Naive thymus-derived CD8-positive, alpha-beta T cell (primary cell): ENCODE data around the gene SULT1C4. TPM values are rescaled to one million over a fixed set of nuclear protein-coding genes. Genes with fewer than 3 reads are reported as not detected.
A peak's percentile ranks its signal among the peaks of the same experiment; 100 is the strongest.

Experiments
- ATAC-seq, 2 donors: fragments of 150-1000 bp; cut with Tn5 transposase in 1 of 2; sonication (Bioruptor Pico), chemical (Tn5 transposase) in 1 of 2; 1 replicate in 1 of 2; 2 replicates in 1 of 2; pipeline ENCODE4 v1.10.0; 2021; ENCODE audit warnings: mild to moderate bottlenecking in 2 of 2, moderate library complexity in 2 of 2
- POLR2A ChIA-PET: fragments of 350-600 bp; sonication (Branson Sonifier 250); formaldehyde crosslinking; loops from one replicate; lab custom pipeline; 2021; ENCODE audit warnings: antibody characterized with exemption; lab: Charles Lee
- DNase-seq, 10 donors: peaks; one replicate each; pipeline versions ENCODE4 v3.0.0 to v3.0.0-alpha.2; 2020 to 2022
- H3K27ac Mint-ChIP-seq, 10 donors: one replicate each; pipeline ENCODE4 v1.8.0; 2020 to 2022; ENCODE audit warnings: mild to moderate bottlenecking in 10 of 10, mixed read lengths in 10 of 10, moderate library complexity in 4 of 10, inconsistent platforms in 1 of 10
- H3K27me3 Mint-ChIP-seq, 5 donors: one replicate each; pipeline ENCODE4 v1.8.0; 2021 to 2022; ENCODE audit warnings: mixed read lengths in 5 of 5
- H3K36me3 Mint-ChIP-seq, 3 donors: one replicate each; pipeline ENCODE4 v1.8.0; 2020 to 2022; ENCODE audit warnings: mixed read lengths in 3 of 3, mild to moderate bottlenecking in 2 of 3, inconsistent platforms in 1 of 3
- H3K4me1 Mint-ChIP-seq, 4 donors: one replicate each; pipeline ENCODE4 v1.8.0; 2021 to 2022; ENCODE audit warnings: mixed read lengths in 4 of 4
- H3K4me3 Mint-ChIP-seq, 10 donors: one replicate each; pipeline ENCODE4 v1.8.0; 2020 to 2022; ENCODE audit warnings: mild to moderate bottlenecking in 10 of 10, mixed read lengths in 10 of 10, moderate library complexity in 6 of 10, inconsistent platforms in 1 of 10
- H3K9me3 Mint-ChIP-seq, 9 donors: one replicate each; pipeline ENCODE4 v1.8.0; 2020 to 2022; ENCODE audit warnings: mixed read lengths in 9 of 9, mild to moderate bottlenecking in 3 of 9, inconsistent platforms in 1 of 9, moderate library complexity in 1 of 9
- polyA plus RNA-seq, 3 donors: library from polyadenylated mRNA; unstranded; fragments of 300-500 nt; fragmentation: Illumina TruSeq; gene quantifications; one replicate each; pipeline ENCODE4 v1.2.3, GENCODE V29; 2021
- total RNA-seq, 8 experiments: library from RNA in 2 of 8; stranded (reverse) in 2 of 8; gene quantifications; one replicate each; pipeline ENCODE4 v1.2.3 and lab custom pipeline; 2021 to 2026

Gene SULT1C4
- total and polyA plus RNA-seq, 5 experiments from 2014 or later = not detected

- Mint-ChIP-seq H3K4me3 (no peak overlapping the region), H3K9me3 (peaks cover 0 to 2% (median 0%) of the 10 kb centered on the region in 9 donors), H3K36me3 (no peaks in the 10 kb centered on the region), H3K4me1 (peaks cover 0 to 7% (median 0%) of the 10 kb centered on the region in 4 donors), H3K27me3 (peaks cover 0 to 8% (median 0%) of the 10 kb centered on the region in 5 donors), H3K27ac (no peak overlapping the region)
- ATAC-seq = no peak
- POLR2A ChIA-PET = no interaction called here
- no peak for DNase-seq
These were observed 4.4 kb downstream of the SULT1C4 start for GRCh38 chr2:108382196-108382595.

DNA sequence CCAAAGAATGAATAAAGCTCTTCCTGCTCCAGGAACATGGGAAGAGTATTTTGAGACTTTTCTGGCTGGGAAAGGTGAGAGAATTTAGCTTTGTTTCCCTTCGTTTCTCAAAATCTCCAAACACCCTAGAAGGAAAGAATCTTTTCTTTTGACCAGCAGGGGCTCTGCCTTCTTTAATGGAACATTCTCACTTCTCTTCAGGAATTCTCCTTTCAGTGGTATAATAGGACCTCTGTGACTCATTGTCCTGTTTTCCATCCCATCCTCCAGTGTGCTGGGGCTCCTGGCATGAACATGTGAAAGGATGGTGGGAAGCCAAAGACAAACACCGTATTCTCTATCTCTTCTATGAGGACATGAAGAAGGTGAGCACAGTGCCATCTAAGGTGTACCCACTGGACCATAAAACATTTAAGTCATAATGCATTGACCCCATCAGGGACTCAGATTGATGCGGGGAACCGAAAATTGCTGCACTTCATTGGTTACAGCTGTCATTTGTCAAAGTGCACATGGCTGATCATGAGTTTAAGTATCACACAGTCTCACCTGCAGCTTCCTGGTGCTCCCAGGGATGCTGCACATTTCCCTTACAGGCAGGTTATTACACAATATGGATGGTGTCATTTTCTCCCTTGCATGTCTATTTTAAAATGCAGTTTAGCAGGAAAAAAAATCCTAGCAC, 5.5 kb downstream of the SULT1C4 start:
- POLR2A ChIA-PET = no interaction called here
- Mint-ChIP-seq H3K36me3 (no peaks in the 10 kb centered on the region), H3K9me3 (no peaks in the 10 kb centered on the region), H3K27me3 (peaks cover 0 to 7% (median 2%) of the 10 kb centered on the region in 5 donors), H3K4me1 (peaks cover 0 to under 1% (median 0%) of the 10 kb centered on the region in 4 donors), H3K27ac (no peak overlapping the region), H3K4me3 (no peak overlapping the region)
- ATAC-seq (no peak), DNase-seq (no peak)

DNA sequence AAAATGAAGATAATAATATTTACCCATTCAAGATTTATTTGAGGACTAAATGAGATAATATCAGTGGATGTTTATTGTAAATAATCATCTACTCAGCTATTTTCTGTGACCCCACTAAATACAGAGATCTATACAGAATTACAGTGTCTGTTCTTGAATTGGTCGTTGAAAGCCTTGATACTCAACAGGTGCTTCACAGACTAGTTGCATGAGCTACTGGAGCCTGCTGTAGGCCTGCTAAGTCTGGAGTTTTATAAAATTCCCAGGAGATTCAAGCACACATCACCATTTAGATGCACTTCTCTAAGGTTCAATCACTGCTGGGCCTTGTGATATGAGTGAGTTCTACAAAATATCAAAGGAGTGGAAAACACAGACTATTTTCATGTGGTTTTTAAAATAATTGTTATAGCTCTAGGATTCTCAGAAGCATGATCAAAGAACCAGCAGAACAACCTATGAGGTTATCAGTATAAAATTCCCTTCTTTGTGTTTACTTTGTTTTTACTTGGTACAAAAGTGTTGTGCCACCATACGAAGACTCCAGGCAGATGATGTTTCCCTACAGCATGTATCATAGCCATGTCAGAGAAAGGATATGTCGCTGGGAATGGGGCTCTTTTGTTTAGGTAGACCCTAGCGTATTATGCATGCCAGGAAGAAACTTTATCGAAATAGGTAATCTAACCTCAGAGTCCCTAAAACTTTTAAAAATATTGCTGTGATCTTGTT, 7.1 kb downstream of the SULT1C4 start:
- Mint-ChIP-seq H3K4me3 (no peak overlapping the region), H3K9me3 (no peaks in the 10 kb centered on the region), H3K27me3 (peaks cover 0 to 11% (median 4%) of the 10 kb centered on the region in 5 donors), H3K4me1 (no peaks in the 10 kb centered on the region), H3K27ac (no peak overlapping the region), H3K36me3 (no peaks in the 10 kb centered on the region)
- ATAC-seq (no peak), DNase-seq (no peak)
- POLR2A ChIA-PET = no interaction called here

GRCh38 chr2:108385411-108386071, 7.8 kb downstream of the SULT1C4 start:
- DNase-seq = no peak
- ATAC-seq = no peak
- Mint-ChIP-seq H3K36me3 (peaks cover 0 to 4% (median 0%) of the 10 kb centered on the region in 3 donors), H3K27me3 (peaks cover 0 to 14% (median 4%) of the 10 kb centered on the region in 5 donors), H3K4me1 (no peaks in the 10 kb centered on the region), H3K4me3 (no peak overlapping the region), H3K27ac (peak overlapping the region in 1 of 10 donors; percentile 22), H3K9me3 (peaks cover 0 to 3% (median 0%) of the 10 kb centered on the region in 9 donors)
- POLR2A ChIA-PET = no interaction called here

DNA sequence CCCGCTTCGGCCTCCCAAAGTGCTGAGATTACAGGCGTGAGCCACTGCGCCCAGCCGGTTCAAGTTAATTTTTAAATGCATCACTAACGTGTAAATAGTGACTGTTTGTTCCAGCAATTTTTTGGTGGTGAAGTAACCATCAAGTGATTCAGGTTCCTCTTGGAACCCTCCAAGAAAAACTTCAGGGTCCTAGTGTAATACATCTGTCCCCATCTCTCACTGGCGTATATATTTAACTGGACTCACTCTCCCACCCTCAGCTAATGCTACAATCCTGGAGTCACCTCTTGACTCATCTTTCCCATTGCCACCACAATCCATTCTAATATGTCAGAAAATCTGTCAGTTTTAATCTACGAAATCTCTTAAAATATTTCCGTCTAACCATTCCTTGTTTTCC, 10.3 kb downstream of the SULT1C4 start:
- H3K36me3 Mint-ChIP-seq = peaks cover 0 to 25% (median 0%) of the 10 kb centered on the region in 3 donors
- H3K27ac Mint-ChIP-seq = no peak overlapping the region
- DNase-seq (no peak), ATAC-seq (no peak)
- H3K27me3 Mint-ChIP-seq = peaks cover 0 to 13% (median 4%) of the 10 kb centered on the region in 5 donors
- peaks cover 5 to 26% (median 21%) of the 10 kb centered on the region in 9 donors for H3K9me3 Mint-ChIP-seq
- no peaks in the 10 kb centered on the region for H3K4me1 Mint-ChIP-seq
- no peak overlapping the region for H3K4me3 Mint-ChIP-seq
- POLR2A ChIA-PET = no interaction called here

DNA sequence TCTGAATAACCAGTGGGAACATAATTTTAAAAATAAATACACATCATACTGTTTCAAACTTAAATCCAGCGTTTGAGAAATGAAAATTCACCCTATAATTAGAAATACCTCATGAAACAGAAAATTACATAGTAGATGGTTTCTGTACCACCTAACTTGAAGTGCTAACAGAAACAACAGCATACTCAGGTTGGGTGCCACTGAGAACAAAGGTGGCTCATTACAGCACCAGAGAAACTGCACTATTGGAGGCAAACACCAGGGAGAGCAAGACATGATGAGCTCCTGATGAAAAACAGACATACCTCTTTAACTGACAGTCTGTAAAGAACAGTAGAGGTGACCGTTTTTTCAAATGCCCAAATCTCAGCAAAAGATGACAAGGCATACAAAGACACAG, 12.6 kb downstream of the SULT1C4 start:
- no peak for ATAC-seq
- H3K36me3 Mint-ChIP-seq = peaks cover 0 to 28% (median 0%) of the 10 kb centered on the region in 3 donors
- H3K27me3 Mint-ChIP-seq = peaks cover 0 to 13% (median 4%) of the 10 kb centered on the region in 5 donors
- POLR2A ChIA-PET = no interaction called here
- H3K9me3 Mint-ChIP-seq = peaks cover 5 to 42% (median 26%) of the 10 kb centered on the region in 9 donors
- no peaks in the 10 kb centered on the region for H3K4me1 Mint-ChIP-seq
- no peak for DNase-seq
- no peak overlapping the region for H3K4me3 Mint-ChIP-seq
- no peak overlapping the region for H3K27ac Mint-ChIP-seq

- H3K4me1 Mint-ChIP-seq = no peaks in the 10 kb centered on the region
- peaks cover 0 to 13% (median 4%) of the 10 kb centered on the region in 5 donors for H3K27me3 Mint-ChIP-seq
- DNase-seq (no peak), ATAC-seq (no peak)
- no peak overlapping the region for H3K27ac Mint-ChIP-seq
- POLR2A ChIA-PET = no interaction called here
- no peak overlapping the region for H3K4me3 Mint-ChIP-seq
- peaks cover 0 to 28% (median 0%) of the 10 kb centered on the region in 3 donors for H3K36me3 Mint-ChIP-seq
- H3K9me3 Mint-ChIP-seq = peaks cover 5 to 50% (median 26%) of the 10 kb centered on the region in 9 donors
These were observed 14.3 kb downstream of the SULT1C4 start for GRCh38 chr2:108392029-108392428.

GRCh38 chr2:108393197-108393596, 15.4 kb downstream of the SULT1C4 start:
- H3K36me3 Mint-ChIP-seq = peaks cover 0 to 31% (median 2%) of the 10 kb centered on the region in 3 donors
- no peak overlapping the region for H3K27ac Mint-ChIP-seq
- ATAC-seq (no peak), DNase-seq (no peak)
- no peak overlapping the region for H3K4me3 Mint-ChIP-seq
- peaks cover 7 to 59% (median 29%) of the 10 kb centered on the region in 9 donors for H3K9me3 Mint-ChIP-seq
- H3K4me1 Mint-ChIP-seq = no peaks in the 10 kb centered on the region
- POLR2A ChIA-PET = no interaction called here
- H3K27me3 Mint-ChIP-seq = peaks cover 0 to 12% (median 4%) of the 10 kb centered on the region in 5 donors

DNA sequence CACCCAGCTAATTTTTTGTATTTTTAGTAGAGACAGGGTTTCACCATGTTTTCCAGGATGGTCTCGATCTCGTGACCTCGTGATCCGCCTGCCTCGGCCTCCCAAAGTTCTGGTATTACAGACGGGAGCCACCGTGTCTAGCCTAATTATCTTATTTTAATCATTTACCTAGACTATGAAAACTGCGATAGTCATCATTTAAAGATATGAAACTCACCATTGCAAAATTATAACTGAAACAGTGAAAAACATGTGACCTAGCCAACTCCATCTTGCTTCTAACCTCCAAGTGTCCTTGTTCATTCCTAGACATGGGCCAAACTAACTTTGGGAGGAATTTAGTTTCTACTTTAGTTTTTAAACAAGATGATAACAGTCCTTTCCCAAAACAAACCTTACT, 17.4 kb downstream of the SULT1C4 start:
- Mint-ChIP-seq H3K4me1 (no peaks in the 10 kb centered on the region), H3K36me3 (peaks cover 0 to 47% (median 6%) of the 10 kb centered on the region in 3 donors), H3K27ac (no peak overlapping the region), H3K4me3 (no peak overlapping the region), H3K9me3 (peaks cover 11 to 79% (median 47%) of the 10 kb centered on the region in 9 donors), H3K27me3 (peaks cover 0 to 5% (median 0%) of the 10 kb centered on the region in 5 donors)
- ATAC-seq = no peak
- POLR2A ChIA-PET = no interaction called here
- DNase-seq = no peak

- Mint-ChIP-seq H3K4me1 (no peaks in the 10 kb centered on the region), H3K4me3 (no peak overlapping the region), H3K36me3 (peaks cover 0 to 40% (median 6%) of the 10 kb centered on the region in 3 donors), H3K27ac (no peak overlapping the region), H3K27me3 (peaks cover 0 to 3% (median 0%) of the 10 kb centered on the region in 5 donors), H3K9me3 (peaks cover 8 to 81% (median 33%) of the 10 kb centered on the region in 9 donors)
- no peak for DNase-seq
- no peak for ATAC-seq
- POLR2A ChIA-PET = no interaction called here
These were observed 19.1 kb downstream of the SULT1C4 start for GRCh38 chr2:108396845-108397244.

DNA sequence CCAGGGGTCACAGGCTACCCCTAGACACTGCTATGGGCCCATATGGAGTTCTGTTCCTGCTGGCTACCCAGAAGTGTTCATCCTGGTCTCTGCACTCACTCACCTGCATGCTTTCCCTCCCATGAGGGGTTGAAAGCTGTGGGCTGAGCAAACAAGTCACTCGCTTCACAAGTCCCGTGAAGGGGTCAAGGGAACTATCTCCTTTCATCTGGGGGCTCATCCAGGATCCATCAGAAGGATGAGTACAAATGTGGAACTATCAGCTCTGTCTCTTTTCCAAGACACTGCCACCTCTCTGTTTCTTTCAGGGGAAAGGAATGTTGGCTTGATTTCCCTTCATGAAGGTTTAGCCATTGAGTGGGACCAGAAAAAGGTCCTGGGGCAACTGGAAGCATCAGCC, 21.7 kb downstream of the SULT1C4 start:
- Mint-ChIP-seq H3K4me3 (no peak overlapping the region), H3K4me1 (no peaks in the 10 kb centered on the region), H3K27ac (no peak overlapping the region), H3K27me3 (peaks cover 0 to 5% (median 0%) of the 10 kb centered on the region in 5 donors), H3K36me3 (peaks cover 0 to 42% (median 6%) of the 10 kb centered on the region in 3 donors), H3K9me3 (peaks cover 4 to 77% (median 25%) of the 10 kb centered on the region in 9 donors)
- no peak for ATAC-seq
- POLR2A ChIA-PET = no interaction called here
- no peak for DNase-seq

DNA sequence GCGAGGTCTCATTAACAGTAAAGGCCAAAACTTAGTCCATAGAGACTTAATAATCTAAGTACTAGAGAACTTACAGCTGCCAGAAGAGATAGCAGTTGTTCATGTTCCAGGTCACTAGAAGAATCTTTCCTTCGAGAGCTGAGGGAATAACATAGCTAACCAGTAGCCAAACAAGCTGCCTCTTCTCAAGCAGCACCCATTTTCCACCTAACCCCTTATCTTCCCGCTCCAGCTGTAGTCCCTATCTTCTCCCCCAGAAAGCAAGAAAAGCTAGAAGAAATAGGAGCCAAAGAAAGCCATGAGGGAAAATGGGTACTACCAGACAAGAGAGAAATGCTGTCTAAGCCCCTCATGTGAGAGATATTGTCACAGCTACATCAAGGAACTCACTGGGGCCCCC, 24.0 kb downstream of the SULT1C4 start:
- Mint-ChIP-seq H3K27ac (no peak overlapping the region), H3K4me3 (no peak overlapping the region), H3K9me3 (peaks cover 12 to 83% (median 41%) of the 10 kb centered on the region in 9 donors), H3K4me1 (no peaks in the 10 kb centered on the region), H3K27me3 (peaks cover 0 to 5% (median 0%) of the 10 kb centered on the region in 5 donors), H3K36me3 (peaks cover 0 to 62% (median 8%) of the 10 kb centered on the region in 3 donors)
- POLR2A ChIA-PET = no interaction called here
- ATAC-seq (no peak), DNase-seq (no peak)
